ENCODE data around the gene VSNL1.
"Not testable (repeated sequence)": the region's sequence is repeated elsewhere in the genome, so short reads cannot be mapped to it uniquely, and the experiment has no call there.

Gene VSNL1

DNA sequence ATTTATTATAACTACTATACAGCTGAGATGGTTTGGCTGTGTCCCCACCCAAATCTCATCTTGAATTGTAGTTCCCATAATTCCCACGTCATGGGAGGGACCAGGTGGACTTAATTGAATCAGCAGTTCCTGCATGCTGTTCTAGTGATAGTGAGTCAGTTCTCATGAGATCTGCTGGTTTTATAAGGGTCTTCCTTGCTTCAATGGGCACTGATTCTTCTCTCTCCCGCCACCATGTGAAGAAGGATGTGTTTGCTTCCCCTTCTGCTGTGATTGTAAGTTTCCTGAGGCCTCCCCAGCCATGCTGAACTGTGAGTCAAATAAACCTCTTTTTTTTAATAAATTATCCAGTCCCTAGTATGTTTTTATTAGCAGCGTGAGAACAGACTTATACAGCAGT lies 25.2 kb downstream of the VSNL1 start:
- not testable (repeated sequence) for H3K36me3 ChIP-seq (ENCODE audit: control insufficient read depth, insufficient read depth, low read length); H3K9me3 ChIP-seq (ENCODE audit: control insufficient read depth, insufficient read depth, low read depth, low read length); H3K9ac ChIP-seq (ENCODE audit: low read length); H3K4me3 ChIP-seq (ENCODE audit: low read depth, low read length); H3K4me1 ChIP-seq (ENCODE audit: control insufficient read depth, insufficient read depth, low read length); H3K27ac ChIP-seq (ENCODE audit: low read depth, low read length); H3K27me3 ChIP-seq (ENCODE audit: control insufficient read depth, insufficient read depth, low read length)

DNA sequence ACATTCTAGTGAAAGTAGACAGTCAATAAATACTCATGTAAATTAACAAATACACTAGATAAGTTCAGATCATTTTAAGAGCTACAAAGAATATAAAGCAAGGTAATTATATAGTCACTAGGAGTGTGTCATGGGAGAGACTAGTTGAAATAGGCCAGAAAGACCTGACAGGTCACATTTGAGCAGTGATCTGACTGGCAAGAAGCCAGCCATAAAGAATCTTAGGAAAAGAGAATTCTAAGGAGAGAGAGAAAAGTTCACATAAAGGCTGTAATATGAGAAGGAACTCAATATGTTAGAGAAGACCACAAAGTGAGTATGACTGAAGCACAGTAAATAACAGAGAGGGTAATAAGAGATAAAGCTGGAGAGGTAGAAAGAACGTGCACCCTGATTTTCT lies 31.2 kb downstream of the VSNL1 start:
- H3K9ac ChIP-seq (ENCODE audit: low read length) = no peak overlapping the region
- H3K4me3 ChIP-seq (ENCODE audit: low read depth, low read length) = no peak overlapping the region
- H3K27ac ChIP-seq (ENCODE audit: low read depth, low read length) = no peak overlapping the region
- H3K36me3 ChIP-seq (ENCODE audit: control insufficient read depth, insufficient read depth, low read length) = no peaks in the 10 kb centered on the region
- peaks cover 7% of the 10 kb centered on the region for H3K4me1 ChIP-seq (ENCODE audit: control insufficient read depth, insufficient read depth, low read length)
- H3K27me3 ChIP-seq (ENCODE audit: control insufficient read depth, insufficient read depth, low read length) = no peaks in the 10 kb centered on the region
- no peaks in the 10 kb centered on the region for H3K9me3 ChIP-seq (ENCODE audit: control insufficient read depth, insufficient read depth, low read depth, low read length)

DNA sequence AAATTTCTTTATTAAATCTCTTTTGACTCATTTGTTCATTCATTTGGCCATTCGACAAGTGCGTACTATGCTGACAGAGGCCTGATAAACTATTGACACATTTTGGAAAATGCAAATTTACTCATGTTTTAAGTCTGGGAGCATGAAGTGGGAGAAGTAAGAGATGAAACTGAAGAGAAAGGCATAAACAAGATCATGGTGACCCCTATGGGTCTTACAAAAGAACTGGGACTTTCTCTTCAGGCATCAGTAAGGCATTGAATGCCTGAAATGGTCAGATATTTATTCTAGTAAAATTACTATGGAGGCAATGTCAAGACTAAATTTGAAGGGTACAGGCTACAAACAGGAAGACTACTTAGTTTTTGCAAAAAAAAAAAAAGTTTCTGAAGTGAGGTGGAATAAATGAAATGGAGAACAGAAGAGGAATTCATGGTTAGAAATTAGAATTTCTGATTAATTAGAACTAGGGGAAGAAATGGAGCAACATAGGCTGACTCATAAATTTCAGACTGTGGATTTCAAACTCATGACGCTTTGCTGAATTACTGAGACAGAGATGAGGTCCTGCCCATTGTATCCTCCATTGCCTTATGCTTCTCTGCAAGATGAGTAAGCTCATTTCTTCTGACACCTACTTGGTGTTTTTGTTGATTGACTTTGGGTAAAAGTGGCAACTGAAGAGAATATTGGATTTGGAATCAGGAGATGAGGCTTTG lies 32.7 kb downstream of the VSNL1 start:
- H3K9me3 ChIP-seq (ENCODE audit: control insufficient read depth, insufficient read depth, low read depth, low read length) = no peaks in the 10 kb centered on the region
- H3K27ac ChIP-seq (ENCODE audit: low read depth, low read length) = no peak overlapping the region
- no peak overlapping the region for H3K4me3 ChIP-seq (ENCODE audit: low read depth, low read length)
- H3K36me3 ChIP-seq (ENCODE audit: control insufficient read depth, insufficient read depth, low read length) = no peaks in the 10 kb centered on the region
- no peaks in the 10 kb centered on the region for H3K27me3 ChIP-seq (ENCODE audit: control insufficient read depth, insufficient read depth, low read length)
- no peak overlapping the region for H3K9ac ChIP-seq (ENCODE audit: low read length)
- peaks cover 14% of the 10 kb centered on the region for H3K4me1 ChIP-seq (ENCODE audit: control insufficient read depth, insufficient read depth, low read length)

DNA sequence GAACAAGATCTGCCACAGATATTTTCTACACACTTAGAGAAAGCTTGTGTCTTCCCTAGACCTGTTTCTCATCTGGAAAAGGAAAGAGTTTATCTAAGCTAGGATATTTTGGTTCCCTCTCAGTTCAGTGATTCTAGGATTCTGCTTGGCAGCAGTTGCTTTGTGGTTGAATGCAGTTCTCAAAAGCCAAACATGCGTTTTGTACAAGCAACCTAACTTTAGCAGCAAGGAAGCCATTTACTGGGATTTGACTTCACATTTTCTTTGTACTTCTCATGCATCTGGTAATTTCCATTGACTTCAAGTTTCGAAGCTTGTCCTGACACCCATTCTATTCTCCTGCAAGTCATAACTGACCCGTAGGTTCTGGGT lies 33.3 kb downstream of the VSNL1 start:
- Histone ChIP-seq H3K27me3 (ENCODE audit: control insufficient read depth, insufficient read depth, low read length) (no peaks in the 10 kb centered on the region), H3K4me1 (ENCODE audit: control insufficient read depth, insufficient read depth, low read length) (peaks cover 20% of the 10 kb centered on the region), H3K36me3 (ENCODE audit: control insufficient read depth, insufficient read depth, low read length) (no peaks in the 10 kb centered on the region), H3K27ac (ENCODE audit: low read depth, low read length) (no peak overlapping the region), H3K9ac (ENCODE audit: low read length) (no peak overlapping the region), H3K9me3 (ENCODE audit: control insufficient read depth, insufficient read depth, low read depth, low read length) (no peaks in the 10 kb centered on the region), H3K4me3 (ENCODE audit: low read depth, low read length) (no peak overlapping the region)

DNA sequence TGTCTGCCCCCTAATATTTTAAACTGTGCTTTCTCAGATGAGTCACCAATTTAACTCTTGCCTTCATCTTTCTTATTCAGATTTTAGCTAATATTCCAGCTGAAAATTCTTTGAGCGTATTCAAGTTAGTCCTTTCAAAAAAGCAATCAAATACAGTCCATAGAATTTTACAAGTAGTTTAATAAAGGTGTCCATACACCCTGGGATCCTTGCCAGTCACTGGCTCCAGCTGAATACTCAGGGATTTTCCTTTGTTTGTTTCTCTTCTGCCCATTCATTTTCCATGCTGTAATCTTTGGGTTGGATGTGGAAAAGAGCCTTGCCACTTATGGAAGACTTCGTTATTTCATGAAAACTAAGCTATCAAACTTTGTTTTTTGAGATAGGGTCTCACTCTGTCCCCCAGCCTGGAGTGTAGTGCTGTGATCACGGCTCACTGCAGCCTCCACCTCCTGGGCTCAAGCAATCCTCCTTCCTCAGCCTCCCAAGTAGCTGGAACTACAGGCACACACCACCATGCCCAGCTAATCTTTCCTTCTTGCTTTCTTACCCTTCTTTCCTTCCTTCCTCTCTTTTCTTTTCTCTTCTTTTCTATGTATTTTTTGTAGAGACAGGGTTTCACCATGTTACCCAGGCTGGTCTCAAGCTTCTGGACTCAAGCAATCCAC lies 34.0 kb downstream of the VSNL1 start:
- Histone ChIP-seq H3K27ac (ENCODE audit: low read depth, low read length) (no peak overlapping the region), H3K9ac (ENCODE audit: low read length) (no peak overlapping the region), H3K4me3 (ENCODE audit: low read depth, low read length) (no peak overlapping the region), H3K36me3 (ENCODE audit: control insufficient read depth, insufficient read depth, low read length) (no peaks in the 10 kb centered on the region), H3K9me3 (ENCODE audit: control insufficient read depth, insufficient read depth, low read depth, low read length) (no peaks in the 10 kb centered on the region), H3K4me1 (ENCODE audit: control insufficient read depth, insufficient read depth, low read length) (peaks cover 25% of the 10 kb centered on the region), H3K27me3 (ENCODE audit: control insufficient read depth, insufficient read depth, low read length) (no peaks in the 10 kb centered on the region)

DNA sequence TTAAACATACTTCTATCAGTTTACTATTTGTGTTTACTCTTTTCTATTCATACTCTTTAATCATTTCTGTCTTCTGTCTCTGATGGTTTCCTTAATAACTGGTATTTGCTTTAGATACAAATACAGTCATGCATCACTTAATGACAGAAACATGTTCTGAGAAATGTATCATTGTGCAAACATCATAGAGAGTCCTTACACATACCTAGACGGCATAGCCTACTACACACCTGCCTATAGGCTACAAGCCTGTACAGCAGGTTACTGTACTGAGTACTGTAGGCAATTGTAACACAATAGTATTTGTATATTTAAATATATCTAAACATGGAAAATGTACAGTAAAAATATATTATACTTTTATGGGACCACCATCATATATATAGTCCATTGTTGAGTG lies 36.3 kb downstream of the VSNL1 start:
- Histone ChIP-seq H3K27ac (ENCODE audit: low read depth, low read length) (no peak overlapping the region), H3K4me3 (ENCODE audit: low read depth, low read length) (no peak overlapping the region), H3K36me3 (ENCODE audit: control insufficient read depth, insufficient read depth, low read length) (no peaks in the 10 kb centered on the region), H3K4me1 (ENCODE audit: control insufficient read depth, insufficient read depth, low read length) (peaks cover 33% of the 10 kb centered on the region), H3K9me3 (ENCODE audit: control insufficient read depth, insufficient read depth, low read depth, low read length) (no peaks in the 10 kb centered on the region), H3K9ac (ENCODE audit: low read length) (no peak overlapping the region), H3K27me3 (ENCODE audit: control insufficient read depth, insufficient read depth, low read length) (no peaks in the 10 kb centered on the region)

DNA sequence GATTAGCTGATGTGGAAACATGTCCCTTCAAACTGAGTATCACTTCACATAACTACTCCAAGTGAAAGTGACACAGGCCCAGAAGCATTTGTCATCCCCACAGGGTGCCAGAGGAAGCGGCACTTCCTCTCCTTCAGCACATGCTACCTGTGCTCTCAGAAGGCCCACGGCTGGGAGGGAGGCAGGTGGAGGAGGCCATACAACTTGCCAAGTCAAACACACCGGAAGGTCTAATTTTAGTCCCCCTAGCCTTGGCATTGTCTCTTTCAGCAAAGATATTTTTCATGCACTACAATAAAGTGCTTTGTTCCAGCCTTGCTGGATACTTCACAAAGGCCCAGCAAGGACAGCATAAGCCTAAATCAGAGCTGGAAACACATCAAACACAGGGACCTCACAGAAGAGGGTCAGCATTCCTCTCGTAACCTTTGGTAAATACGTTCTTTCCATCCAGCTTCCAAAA lies 38.0 kb downstream of the VSNL1 start:
- H3K36me3 ChIP-seq (ENCODE audit: control insufficient read depth, insufficient read depth, low read length) = no peaks in the 10 kb centered on the region
- peaks cover 29% of the 10 kb centered on the region for H3K4me1 ChIP-seq (ENCODE audit: control insufficient read depth, insufficient read depth, low read length)
- peak overlapping the region; percentile 15; the same call in 1 of the 2 replicates for H3K27ac ChIP-seq (ENCODE audit: low read depth, low read length)
- no peak overlapping the region for H3K9ac ChIP-seq (ENCODE audit: low read length)
- H3K27me3 ChIP-seq (ENCODE audit: control insufficient read depth, insufficient read depth, low read length) = no peaks in the 10 kb centered on the region
- no peak overlapping the region for H3K4me3 ChIP-seq (ENCODE audit: low read depth, low read length)
- H3K9me3 ChIP-seq (ENCODE audit: control insufficient read depth, insufficient read depth, low read depth, low read length) = no peaks in the 10 kb centered on the region

DNA sequence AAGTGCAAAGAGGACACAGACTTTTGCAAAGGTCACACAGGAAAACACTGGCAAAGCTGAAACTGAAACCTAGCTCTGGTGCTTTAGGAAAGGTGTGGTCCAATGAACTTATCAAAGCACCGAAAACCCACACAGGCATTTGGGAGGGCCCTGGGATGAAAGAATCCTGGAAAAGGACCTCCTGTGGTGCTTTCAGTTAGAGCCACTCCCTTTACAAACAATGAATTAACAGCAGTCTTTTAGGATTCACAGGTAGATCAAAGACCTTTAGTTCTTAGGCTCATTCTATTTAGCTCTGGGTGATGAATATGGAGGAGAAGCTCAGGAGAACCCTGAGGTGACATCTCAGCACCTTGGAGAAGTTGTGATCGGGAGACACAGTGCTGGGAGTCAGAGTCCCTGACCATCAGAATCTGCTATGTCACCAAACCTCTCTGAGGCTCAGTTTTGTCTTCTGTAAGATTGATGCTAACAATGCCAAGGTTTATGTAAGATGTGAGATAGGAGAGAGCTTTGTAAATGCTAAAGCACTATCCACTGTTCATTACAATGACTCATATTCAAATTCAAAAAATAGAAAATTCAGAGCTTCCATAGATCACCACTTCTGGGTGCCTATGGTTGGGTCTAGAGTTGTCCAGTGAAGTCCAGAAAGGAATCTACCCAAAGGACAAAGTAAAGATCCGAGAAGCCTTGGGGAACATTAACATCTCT lies 39.3 kb downstream of the VSNL1 start:
- Histone ChIP-seq H3K36me3 (ENCODE audit: control insufficient read depth, insufficient read depth, low read length) (no peaks in the 10 kb centered on the region), H3K27me3 (ENCODE audit: control insufficient read depth, insufficient read depth, low read length) (no peaks in the 10 kb centered on the region), H3K27ac (ENCODE audit: low read depth, low read length) (peak overlapping the region; percentile 71; the same call in 1 of the 2 replicates), H3K9ac (ENCODE audit: low read length) (no peak overlapping the region), H3K4me3 (ENCODE audit: low read depth, low read length) (no peak overlapping the region; the same call in 1 of the 2 replicates), H3K4me1 (ENCODE audit: control insufficient read depth, insufficient read depth, low read length) (peaks cover 29% of the 10 kb centered on the region), H3K9me3 (ENCODE audit: control insufficient read depth, insufficient read depth, low read depth, low read length) (no peaks in the 10 kb centered on the region)

DNA sequence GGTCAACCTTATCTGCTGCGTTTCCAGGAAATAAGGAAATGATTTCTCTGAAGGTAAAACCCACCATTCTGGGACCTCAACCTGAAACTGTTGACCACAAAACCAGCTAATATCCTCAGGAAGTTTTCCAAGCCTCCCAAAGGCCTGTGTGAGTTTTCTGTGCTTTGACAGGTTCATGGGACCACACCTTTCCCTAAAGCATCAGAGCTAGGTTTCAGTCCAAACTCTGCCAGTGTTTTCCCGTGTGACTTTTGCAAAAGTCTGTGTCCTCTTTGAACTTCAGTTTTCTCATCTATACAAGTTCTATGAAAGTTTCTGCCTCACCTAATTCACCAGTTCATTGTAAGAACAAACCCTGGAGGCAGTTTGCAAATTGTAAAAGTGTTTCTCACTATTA lies 39.8 kb downstream of the VSNL1 start:
- peak overlapping the region; percentile 34; the same call in 1 of the 2 replicates for H3K27ac ChIP-seq (ENCODE audit: low read depth, low read length)
- no peak overlapping the region for H3K9ac ChIP-seq (ENCODE audit: low read length)
- H3K4me3 ChIP-seq (ENCODE audit: low read depth, low read length) = no peak overlapping the region; the same call in 1 of the 2 replicates
- H3K4me1 ChIP-seq (ENCODE audit: control insufficient read depth, insufficient read depth, low read length) = peaks cover 29% of the 10 kb centered on the region
- H3K27me3 ChIP-seq (ENCODE audit: control insufficient read depth, insufficient read depth, low read length) = no peaks in the 10 kb centered on the region
- H3K9me3 ChIP-seq (ENCODE audit: control insufficient read depth, insufficient read depth, low read depth, low read length) = no peaks in the 10 kb centered on the region
- no peaks in the 10 kb centered on the region for H3K36me3 ChIP-seq (ENCODE audit: control insufficient read depth, insufficient read depth, low read length)

DNA sequence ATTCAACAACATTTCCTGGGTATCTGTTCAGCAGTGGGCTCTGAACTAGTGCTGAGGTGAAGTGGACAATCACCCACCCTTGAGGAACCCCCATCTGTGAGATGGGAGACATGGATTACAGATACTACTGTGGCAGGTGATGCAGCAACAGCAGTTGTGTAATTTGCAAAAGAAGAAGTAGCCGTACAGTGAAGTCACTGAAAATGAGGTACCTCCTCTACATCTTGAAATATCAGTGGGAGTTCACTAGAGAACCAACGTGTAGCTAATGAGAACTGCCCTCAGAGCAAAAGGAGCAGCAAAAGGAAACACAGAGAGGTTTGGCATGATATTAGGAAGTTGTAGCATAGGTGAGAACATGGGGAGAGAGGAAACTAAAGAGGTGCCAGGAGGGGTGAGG lies 41.3 kb downstream of the VSNL1 start:
- no peak overlapping the region for H3K4me3 ChIP-seq (ENCODE audit: low read depth, low read length)

DNA sequence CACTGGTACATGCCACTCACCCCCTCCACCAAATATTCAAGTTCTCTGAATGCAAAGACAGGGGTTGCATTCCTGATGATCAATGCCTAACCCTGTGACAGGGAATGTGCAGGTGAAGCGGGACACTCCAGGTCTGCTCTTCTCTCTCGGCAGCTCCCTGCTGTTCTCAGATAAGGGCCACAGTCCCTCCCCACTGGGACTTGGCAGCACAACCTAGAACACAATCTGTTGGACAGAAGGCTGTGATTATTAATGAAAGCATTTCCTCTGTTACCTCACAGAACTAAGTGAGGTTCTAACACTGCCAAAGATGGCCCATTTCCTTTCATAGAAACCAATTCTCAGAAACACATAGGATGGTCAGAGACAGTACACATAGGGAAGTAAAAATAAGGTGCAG lies 42.7 kb downstream of the VSNL1 start:
- Histone ChIP-seq H3K27ac (ENCODE audit: low read depth, low read length) (no peak overlapping the region), H3K27me3 (ENCODE audit: control insufficient read depth, insufficient read depth, low read length) (no peaks in the 10 kb centered on the region), H3K36me3 (ENCODE audit: control insufficient read depth, insufficient read depth, low read length) (no peaks in the 10 kb centered on the region), H3K4me1 (ENCODE audit: control insufficient read depth, insufficient read depth, low read length) (peaks cover 38% of the 10 kb centered on the region), H3K4me3 (ENCODE audit: low read depth, low read length) (no peak overlapping the region), H3K9me3 (ENCODE audit: control insufficient read depth, insufficient read depth, low read depth, low read length) (no peaks in the 10 kb centered on the region), H3K9ac (ENCODE audit: low read length) (no peak overlapping the region)

More for the DNA sequence above, 41.3 kb downstream of the VSNL1 start:
- peaks cover 33% of the 10 kb centered on the region for H3K4me1 ChIP-seq (ENCODE audit: control insufficient read depth, insufficient read depth, low read length)
- H3K27ac ChIP-seq (ENCODE audit: low read depth, low read length) = no peak overlapping the region
- no peaks in the 10 kb centered on the region for H3K36me3 ChIP-seq (ENCODE audit: control insufficient read depth, insufficient read depth, low read length)
- no peaks in the 10 kb centered on the region for H3K9me3 ChIP-seq (ENCODE audit: control insufficient read depth, insufficient read depth, low read depth, low read length)
- H3K9ac ChIP-seq (ENCODE audit: low read length) = no peak overlapping the region
- no peaks in the 10 kb centered on the region for H3K27me3 ChIP-seq (ENCODE audit: control insufficient read depth, insufficient read depth, low read length)

All from HUES6 (cell line).